NOMO-1 treated with DMSO at 0.1 percent for 48 hours (cell line): ENCODE data around the gene EBF3.

Source experiments
- DNase-seq: peaks from one replicate; lab custom pipeline; 2025; ENCODE audit not compliant: unreplicated experiment; lab: John Stamatoyannopoulos, UW

Gene EBF3

DNA sequence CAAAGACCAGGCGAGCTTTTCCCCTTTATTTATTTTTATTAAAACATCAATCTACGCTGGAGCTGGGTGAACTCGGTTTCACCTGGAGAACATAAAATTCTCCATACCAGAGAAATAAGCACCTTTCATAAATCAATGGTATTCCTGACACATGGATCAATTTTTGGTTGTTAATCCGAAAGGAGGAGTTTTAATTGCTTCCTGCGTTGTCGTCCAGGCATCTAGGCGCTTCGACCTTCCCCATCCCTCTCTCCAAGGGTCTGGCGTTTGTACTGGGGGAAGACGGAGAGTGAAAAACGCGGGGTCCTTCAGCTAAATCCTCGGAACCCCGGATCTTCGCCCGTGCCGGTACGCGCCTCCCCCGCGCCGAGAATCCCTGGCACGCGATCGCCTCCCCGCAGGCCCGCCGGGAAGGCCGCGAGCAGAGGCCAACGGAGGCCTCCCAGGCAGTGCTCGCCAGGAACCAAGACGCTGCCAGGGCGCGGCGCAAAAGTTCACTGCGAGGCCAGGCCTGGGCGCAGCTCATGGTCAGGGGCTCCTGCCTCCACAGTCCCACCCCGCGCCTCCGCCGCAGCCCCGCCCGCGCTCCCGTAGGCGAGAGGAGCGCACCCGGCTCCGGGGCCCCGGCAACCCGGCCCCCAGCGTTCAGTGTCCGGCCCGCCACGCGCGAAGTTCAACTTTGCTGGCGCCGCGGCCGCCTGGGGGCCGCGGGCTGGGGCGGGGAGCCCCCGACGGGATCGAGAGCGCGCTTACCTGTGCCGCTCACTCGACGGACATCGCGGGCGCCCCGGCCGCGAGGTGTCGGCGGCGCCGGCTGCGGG is 8.3 kb upstream of the EBF3 start:
- no peak for DNase-seq

DNA sequence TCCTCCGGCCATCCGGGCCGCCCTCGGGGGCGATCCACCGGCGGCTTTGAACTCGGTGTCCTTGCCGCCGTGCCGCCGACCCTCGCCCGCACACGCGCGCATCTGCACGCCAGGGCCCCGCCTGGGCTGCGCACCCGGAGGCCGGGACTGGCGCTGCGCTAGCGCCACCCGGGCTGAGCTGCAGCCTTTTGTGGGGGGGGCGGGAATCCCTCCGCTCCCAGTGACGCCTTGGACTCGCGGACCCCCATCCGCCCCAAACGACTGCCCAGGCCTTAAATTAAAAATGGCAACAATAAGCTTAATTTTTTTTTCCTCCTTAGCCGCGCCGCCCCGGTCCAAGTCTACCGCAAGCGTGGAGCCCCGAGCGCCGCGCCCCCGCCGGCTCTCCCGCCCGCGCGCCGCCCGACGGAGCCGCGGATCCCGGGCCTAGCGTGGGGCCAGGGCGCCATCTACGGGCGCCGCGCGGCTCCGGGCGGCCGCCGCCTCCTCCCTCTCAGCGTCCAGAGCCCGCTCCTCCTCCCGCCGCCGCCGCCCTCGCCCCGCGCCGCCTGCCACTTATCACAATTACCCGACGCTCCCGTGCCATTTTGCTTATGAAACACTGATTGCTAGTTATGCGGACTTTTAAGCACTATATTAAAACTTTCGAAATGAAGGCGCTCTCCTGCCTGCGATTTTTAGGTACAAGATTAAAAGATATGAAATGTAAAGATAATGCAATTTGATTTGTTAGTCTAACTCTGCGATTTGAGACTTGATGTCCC is 7.5 kb upstream of the EBF3 start:
- DNase-seq: no peak

DNA sequence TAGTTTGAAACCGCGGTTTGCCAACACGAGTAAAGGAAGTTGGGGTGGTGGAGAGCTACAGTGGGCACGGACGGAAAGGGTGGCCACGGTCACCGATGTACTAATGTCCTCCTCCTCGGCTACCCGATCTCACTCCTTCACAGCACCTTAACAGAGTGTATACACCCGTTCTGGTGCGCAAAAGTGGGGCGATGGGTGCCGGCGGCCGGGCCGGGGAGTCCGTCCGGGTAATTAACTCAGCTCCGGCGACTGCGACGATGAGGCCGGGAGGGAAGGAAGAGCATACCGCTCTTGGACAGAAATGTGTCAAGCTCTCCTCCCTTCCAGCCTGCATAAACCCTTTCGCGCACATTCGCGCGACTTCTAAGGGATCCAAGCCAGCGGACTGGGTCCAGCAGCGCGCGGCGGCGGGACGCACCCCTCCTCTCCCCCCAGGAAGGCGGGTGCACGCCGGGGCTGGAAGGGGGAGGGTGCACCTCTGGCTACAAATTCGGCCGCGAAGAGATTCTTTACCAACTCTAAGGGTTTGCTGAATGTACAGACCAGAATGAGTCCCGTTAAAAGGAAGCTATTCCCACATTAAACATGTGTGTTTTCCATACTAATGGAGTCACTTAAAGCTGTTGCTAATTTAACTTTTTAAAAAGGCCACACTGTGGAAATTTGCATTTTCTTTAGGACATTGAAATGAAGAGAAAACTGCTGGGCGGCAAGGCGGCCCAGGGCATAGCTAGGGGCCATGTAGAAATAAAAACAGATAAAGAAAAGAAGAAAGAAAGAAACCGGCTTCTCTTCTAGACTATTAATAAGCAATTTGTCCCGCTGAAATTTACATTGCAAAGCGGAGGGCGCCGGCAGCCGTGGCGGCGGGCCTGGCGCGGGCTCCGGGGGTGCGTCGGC is 6.6 kb upstream of the EBF3 start:
- no peak for DNase-seq

DNA sequence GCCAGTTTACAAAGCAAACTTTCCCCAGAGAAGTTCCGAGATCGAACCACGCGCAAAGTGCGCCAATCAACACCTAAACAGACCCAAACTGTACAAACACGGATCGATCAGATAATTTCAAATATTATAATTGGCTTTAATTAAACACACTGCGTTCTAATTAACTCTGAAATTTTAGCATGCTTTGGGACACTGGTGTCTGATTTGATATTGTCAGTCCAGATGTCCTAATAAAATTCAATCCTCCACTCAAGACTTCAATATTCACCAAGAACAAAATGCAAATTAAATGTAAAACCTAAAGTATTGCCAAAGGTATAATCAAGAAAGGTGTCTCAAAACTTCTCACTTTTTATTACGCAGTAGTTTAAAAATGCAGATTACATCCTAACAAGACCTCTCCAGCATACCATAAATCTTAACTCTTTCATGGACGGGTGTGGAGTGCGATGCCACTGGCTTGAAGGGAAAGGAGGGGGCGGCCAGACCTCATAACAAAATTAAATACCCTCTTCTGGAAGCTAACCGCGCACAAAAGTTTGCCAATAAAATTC is 5.9 kb upstream of the EBF3 start:
- no peak for DNase-seq

DNA sequence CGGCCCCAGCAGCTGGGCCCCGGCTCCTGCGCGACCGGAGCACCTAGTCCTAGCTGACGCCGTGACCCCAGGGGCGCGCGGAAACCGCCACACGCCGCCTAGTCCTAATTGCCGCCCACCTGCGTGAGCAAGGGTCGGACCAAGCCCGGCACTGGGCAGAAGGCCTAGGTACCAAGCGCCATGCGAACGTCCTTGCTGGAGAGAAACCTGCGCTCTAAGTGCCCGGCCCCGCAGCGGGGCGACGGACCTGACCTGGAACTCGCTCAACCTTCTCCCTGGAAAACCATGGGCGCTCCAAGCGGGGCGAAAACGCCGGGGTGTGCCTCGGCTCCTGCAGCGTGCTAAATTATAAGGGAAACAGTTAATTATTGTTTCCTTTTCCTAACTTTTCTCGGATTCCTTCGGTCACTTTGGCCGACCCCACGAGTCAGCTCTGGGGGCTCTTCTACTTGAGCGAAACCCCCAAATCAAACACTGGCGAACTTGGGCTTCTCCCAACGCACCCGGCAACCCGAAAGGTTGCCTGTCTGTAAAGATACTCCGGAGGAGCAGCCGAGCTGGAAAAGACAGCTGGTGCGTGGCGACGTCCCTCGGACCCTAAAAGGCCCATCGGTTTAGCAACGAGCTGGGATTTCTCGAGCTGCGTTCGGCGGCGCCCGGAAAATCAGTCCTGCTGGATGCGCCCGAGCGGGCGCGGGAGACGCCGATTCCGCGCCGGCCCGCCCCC is 5.3 kb upstream of the EBF3 start:
- no peak for DNase-seq

DNA sequence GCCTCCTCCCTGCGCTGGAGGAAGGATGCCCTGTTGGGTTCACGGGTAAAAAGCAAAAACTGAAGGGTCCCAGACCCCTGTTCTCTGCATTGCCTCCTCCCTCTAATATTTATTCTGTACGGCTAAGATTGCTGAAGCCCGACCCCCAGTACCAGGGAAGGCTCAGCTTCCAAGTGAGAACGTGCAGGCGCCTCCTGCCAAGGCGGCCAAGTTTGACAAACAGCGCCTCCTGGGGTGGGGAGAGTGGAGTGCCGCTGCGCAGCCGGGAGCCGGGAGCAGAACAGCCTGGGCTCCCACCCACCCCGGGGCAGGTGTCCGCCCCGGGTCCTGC is 4.7 kb upstream of the EBF3 start:
- DNase-seq: no peak

DNA sequence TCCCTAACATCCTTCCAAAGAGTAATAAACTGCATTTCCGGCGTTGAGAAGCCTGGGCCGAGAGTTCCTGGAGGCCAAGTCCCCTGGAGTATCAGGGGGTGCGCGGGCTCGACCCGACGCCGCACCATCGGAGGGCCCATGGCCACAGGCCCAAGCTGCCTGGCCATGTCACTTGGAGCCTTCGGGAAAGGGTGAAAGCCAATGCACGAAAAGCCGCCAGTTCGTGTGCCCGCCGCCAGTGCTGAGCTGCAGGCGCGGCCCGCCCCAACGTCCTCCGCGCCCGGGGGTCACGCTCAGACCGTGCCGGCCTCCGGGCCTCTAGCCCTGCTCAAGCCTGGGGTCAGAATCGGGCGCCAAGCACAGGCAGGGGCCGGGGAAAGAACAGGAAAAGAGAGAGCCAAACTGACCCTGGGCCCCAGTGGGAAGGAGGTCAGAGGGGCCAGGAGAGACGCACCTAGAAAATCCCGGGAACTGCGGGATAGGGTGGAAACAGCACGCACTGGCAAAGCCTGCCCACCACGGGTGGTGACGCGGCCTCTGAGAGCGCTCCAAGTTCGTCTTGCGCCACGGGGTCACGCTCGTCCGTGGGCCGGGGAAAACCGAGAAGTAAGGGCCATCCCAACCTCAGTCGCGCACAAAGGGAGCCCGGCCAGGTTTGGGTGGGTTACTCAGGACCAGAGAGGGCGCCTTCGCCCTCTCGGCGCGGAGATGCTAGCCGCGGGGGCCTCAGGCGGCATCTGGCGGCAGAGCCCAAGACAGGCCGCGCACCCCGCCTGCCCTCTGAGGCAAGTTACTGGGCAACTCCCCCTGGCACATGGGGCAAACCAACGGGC is 4.2 kb upstream of the EBF3 start:
- no peak for DNase-seq

DNA sequence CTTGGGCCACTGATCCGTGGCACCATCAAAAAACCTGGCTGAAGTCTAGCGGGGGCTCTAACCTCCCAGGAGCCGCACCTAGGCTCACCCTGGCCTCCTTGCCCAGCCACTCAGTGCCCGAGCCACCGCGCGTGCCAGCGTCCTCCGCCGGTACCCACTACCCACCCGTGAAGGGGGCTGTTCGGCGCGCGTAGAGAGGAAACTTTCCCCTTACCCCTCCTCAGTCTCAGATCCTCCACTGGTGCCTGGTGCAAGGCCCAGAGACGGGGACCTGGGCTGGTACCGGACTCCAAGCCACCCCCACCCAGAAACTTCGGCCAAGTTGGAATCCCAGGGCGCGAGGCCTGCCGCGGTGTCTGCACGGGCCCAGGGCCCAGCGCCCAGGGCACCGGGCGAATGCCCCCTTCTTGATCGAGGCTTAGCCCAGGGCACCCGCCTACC is 3.5 kb upstream of the EBF3 start:
- DNase-seq: no peak

DNA sequence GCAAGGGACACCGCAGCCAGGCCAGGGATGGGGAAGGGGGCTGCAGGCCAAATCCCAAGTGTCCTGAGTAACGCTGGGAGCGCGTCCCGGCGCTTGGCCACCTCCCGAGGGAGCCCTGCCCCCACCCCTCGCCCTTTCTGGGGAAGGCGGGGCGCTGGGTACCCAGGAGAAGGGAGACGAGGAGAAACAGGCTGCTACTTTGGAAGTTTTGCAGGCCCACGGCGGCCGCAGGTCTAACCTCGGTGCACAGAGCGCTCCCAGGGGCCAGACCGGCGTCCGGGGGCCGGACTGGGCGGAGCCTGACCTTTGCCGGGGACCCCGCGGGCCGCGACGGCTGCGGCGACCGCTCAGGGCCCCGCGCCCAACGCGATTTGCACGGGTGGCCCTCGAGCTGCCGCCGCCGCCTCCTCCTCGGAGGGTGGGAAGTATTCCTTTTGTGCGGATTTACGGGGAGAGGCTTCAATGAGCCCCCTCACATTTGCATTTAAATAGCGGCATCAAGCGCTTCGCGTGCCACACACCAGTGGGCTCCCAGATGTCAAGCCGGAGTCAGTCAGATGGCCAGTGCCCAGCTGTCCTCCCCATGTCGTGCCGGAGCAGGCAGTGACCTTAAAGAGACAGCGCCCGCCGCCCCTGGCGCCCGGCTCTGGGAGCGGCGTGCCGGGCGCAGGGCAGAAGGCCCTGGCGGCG is 3.0 kb upstream of the EBF3 start:
- no peak for DNase-seq

DNA sequence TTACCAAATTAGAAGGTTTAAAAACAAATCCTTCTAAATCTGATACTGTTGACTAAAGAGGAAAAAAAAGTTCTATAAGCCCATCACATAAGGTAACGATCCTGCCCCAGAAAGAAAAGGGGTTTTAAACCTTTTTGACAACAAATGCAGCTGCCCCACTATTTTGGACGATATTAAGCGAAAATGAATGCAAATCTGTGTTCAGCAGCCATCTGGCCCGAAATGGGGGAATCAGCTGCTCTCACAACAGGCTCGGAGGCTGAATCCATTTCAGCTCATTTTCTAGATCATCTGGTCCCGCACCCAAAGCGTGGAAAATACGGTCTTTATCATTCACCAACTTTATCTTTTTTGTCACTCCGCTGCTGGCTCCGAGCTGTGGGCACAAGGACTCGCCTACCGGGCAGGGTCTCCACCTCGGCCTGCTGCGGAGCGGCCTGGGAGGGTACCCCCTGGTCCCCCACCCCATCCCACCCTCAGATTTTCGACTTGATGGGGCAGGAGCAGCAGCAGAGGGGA is 2.4 kb upstream of the EBF3 start:
- no peak for DNase-seq

DNA sequence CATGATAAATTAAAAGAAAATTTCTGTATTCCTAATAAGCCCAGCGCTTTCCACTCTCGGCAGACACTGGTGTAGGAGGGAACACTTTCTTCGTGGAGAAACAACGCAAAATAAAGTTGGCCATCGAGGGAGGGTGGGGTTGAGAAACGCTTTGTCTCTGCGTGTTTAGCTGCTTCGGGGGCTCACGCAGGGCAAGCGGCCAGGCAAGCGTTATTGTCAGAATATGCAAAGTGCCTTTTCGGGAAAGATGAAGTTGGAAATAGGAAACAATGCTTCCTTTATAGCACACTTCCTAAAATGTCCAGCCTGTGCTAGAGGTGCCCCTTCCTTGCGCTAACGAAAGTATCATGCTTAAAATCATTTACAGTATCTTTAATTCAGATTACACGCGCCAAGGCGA is 1.9 kb upstream of the EBF3 start:
- DNase-seq: no peak

DNA sequence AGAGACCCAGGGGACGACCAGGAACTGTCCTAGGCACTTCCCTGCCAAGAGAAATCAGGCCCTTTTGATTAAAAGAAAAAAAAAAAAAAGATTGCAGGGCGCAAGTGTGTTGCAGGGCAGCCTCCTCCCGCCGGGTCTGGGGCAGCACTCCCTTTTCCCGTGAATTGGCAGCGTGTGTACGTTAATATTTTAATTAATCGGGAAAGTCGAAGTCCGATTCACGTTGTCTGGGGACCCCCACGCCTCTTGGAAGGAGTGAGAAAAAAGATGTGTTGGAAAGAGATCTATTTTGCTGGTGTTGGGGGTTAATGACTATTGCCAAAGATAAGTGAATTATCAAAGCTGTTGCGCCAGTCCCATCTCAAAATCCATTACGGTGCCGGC is 1.3 kb upstream of the EBF3 start:
- no peak for DNase-seq

DNA sequence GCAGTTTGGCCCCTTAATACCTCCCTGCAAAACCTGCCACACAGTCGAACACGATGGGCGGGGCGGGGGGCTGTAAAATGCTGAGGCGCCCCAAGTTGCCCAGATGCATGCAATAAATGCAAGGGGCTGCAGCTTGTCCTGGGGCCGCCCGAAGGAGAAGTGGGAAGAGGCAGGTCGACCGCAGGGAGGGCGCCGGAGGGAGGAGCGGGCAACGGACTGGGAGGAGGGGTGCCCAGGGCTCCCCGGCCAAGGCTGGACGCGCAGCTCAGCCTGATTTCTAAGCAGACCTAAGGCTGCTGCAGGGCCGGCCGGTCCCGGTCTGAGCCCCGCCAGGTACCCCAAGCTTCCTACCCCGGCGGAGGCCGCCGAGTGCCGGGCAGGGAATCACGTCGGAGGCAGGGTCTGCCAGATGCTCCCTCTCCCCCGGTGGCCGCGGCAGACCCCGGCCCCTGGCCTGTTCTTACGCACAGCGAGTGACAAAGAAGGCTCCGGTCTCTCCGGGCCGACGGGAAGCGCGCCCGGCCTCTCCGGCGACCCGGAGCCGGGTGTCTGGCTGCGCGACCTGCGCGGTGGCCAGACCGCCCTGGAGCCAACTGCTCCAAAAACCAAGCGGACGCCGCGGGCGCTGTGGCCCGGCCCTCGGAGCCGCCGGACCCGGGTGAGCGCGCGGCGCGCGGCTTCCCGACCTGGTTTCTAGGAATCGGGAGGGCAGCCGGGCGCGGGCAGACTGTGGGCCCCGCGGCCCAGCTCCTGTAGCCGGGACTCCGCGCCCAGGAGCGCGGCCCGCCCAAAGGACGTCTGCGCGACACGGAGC is 744 bp upstream of the EBF3 start:
- DNase-seq: no peak

DNA sequence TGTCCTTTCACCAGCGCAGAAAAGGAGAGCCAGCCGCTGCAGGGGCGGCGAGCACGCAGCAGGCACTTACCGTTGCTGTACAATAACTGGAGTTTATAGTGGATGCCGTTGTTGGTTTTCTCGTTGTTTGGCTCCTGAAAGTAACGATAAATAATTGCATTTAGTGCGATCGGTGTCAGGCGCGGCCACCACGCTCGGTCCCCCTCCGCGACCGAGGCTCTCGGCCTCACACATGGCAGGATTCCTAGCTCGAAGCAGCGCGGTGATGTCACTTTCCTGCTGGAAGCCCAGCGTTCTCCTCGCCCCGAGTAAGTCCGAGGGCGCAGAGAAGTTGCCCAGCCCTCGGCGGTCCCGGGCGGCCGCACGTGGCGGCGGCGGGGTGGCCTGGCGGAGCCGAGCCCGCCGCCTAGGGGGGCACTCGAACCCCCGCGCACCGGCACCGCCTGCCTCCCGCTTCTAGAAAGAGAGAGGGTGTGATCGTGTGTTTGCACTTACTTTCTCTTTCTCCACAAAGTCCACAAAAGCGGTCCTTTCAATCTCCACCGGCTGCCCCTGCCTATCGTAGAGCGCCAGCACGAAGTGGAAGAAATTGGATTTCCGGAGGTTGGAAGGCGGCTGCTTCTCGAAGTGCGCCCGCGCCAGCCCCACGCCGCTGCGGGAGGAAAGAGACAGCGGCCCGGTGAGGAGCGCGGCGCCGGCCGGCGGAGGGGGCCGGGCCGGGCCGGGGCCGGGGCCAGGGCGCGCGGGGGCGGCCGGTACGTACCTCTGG is 1.0 kb downstream of the EBF3 start:
- DNase-seq: no peak

DNA sequence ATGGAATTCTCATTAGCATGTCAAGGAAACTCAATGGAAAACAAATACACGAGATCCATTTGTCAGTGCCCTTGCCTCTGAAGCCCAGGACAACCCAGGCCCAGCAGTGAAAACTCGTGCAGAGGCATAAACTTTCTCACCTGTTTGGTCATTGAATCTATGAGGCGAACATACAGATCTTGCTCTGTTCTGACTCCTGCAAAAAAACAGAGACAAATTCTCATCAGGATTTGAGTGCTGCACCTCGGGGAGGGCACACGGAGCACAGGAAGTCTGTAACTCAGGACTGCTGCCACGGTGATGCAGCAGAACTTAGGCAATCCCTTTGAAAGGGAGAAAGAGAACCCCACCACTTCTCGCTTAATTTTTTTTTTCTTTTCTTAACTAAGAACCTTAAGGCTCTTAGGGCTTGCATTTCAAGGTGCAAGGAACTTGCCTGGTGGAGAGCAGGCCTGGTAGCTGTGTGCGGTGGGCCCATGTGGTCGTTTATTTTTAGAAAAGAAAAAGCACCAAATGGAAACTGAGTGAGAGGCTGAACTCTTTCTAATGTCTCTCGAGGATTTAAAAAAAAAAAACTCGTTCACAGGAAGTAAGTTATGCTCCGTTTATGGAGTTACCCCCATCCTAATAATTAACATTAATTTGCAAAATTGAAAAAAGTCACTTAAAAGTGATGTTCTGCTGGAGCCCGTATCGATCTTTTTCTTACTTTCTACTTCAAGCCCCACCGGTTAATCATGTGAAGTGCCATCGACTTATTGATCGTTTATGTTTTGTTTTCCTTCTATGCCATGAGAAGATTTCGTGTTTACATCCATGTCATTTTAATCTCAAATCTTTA is 1.8 kb downstream of the EBF3 start:
- no peak for DNase-seq

DNA sequence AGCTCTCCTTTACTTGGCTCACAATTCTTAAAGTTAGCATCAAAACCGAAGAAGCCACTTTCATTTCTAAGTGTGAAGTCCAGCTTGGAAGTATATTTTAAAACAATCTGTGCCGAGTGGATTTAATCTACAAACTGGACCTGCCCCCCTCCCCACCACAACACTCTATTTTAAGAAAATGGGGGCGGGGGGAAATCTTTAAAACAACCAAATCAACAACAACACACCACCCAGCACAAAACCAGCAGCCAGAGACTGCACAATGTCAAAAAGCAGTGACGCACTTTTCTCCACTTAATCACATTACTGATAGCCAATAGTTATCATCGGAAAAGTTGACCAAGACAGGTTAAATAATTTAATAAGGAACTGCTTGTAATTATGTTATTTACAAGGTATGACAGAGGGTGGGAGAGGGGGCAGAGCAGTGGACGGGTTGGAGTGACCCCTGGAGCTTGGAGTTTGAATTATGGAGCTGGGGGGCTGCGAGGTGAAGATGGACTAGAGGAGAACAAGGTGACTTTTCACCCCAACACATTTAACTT is 2.8 kb downstream of the EBF3 start:
- DNase-seq: no peak
